Measurements from ENCODE around the gene HLTF.

GRCh38 chr3:149004622-149005021 is 81.7 kb downstream of the HLTF start:
- TF ChIP-seq, protein P1, sequence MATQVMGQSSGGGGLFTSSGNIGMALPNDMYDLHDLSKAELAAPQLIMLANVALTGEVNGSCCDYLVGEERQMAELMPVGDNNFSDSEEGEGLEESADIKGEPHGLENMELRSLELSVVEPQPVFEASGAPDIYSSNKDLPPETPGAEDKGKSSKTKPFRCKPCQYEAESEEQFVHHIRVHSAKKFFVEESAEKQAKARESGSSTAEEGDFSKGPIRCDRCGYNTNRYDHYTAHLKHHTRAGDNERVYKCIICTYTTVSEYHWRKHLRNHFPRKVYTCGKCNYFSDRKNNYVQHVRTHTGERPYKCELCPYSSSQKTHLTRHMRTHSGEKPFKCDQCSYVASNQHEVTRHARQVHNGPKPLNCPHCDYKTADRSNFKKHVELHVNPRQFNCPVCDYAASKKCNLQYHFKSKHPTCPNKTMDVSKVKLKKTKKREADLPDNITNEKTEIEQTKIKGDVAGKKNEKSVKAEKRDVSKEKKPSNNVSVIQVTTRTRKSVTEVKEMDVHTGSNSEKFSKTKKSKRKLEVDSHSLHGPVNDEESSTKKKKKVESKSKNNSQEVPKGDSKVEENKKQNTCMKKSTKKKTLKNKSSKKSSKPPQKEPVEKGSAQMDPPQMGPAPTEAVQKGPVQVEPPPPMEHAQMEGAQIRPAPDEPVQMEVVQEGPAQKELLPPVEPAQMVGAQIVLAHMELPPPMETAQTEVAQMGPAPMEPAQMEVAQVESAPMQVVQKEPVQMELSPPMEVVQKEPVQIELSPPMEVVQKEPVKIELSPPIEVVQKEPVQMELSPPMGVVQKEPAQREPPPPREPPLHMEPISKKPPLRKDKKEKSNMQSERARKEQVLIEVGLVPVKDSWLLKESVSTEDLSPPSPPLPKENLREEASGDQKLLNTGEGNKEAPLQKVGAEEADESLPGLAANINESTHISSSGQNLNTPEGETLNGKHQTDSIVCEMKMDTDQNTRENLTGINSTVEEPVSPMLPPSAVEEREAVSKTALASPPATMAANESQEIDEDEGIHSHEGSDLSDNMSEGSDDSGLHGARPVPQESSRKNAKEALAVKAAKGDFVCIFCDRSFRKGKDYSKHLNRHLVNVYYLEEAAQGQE (IDR thresholded peaks at IDR 0.05; ENCODE audit: insufficient read depth in 1 of 2, low read depth in 2 of 2, low read length in 2 of 2), result no peak
- TF ChIP-seq SIN3A (IDR thresholded peaks at IDR 0.05; ENCODE audit: borderline replicate concordance, insufficient read depth, low read length) (no peak), TAF1 (IDR thresholded peaks at IDR 0.05; ENCODE audit: borderline replicate concordance, insufficient read depth, low read length) (no peak), FOXP2 (optimal IDR thresholded peaks at IDR 0.05; ENCODE audit: borderline replicate concordance, extremely low read depth, extremely low read length, insufficient read depth) (no peak), POLR2AphosphoS5 (IDR thresholded peaks at IDR 0.05; ENCODE audit: low read depth, low read length) (no peak)
